ENCODE data around the gene RGCC. TPM values are rescaled to one million over a fixed set of nuclear protein-coding genes. Genes with fewer than 3 reads are reported as not detected.
A peak's percentile ranks its signal among the peaks of the same experiment; 100 is the strongest.

The RGCC gene
- total and polyA plus RNA-seq, 2 of the 4 experiments (the other 2 are of a cell fraction): 7.5 to 7.6 TPM

- no TSS peak for BruUV-seq (replicated peaks)
Observed at GRCh38 chr13:41434831-41435520, 22.4 kb upstream of the RGCC start.

More at GRCh38 chr13:41434831-41435520, 22.4 kb upstream of the RGCC start:
- Histone ChIP-seq H2AFZ (replicated peaks; ENCODE audit: low read length, poor library complexity) (no peak overlapping the region), H3K56ac (ENCODE audit: extremely low read depth, insufficient read depth, low read length) (no peak overlapping the region), H4K91ac (ENCODE audit: insufficient read depth, low read depth, low read length) (no peak overlapping the region), H3K4me1 (ENCODE audit: control insufficient read depth, insufficient read depth, low read length) (peaks cover 2% of the 10 kb centered on the region; the same call in 1 of the 2 replicates), H3K4me2 (ENCODE audit: low read depth, low read length) (no peak overlapping the region), H2AK5ac (ENCODE audit: low read depth, low read length) (peak overlapping the region; percentile 43; the same call in 1 of the 2 replicates), H3K27ac (ENCODE audit: insufficient read depth, low read length) (no peak overlapping the region), H3K4ac (ENCODE audit: low read depth, low read length) (no peak overlapping the region), H3K9ac (ENCODE audit: low read depth, low read length) (no peak overlapping the region), H2BK5ac (ENCODE audit: low read depth, low read length, poor library complexity, severe bottlenecking) (no peak overlapping the region), H3K79me1 (ENCODE audit: low read depth in 1 of 2, low read length in 2 of 2) (no peaks in the 10 kb centered on the region), H4K20me1 (ENCODE audit: insufficient read depth, low read length) (no peaks in the 10 kb centered on the region), H3K9me1 (ENCODE audit: insufficient read depth, low read length) (no peaks in the 10 kb centered on the region), H2BK15ac (ENCODE audit: low read depth, low read length) (no peak overlapping the region), H4K8ac (ENCODE audit: low read depth in 2 of 2, low read length in 2 of 2) (no peak overlapping the region), H3K36me3 (ENCODE audit: control insufficient read depth, insufficient read depth, low read length) (no peaks in the 10 kb centered on the region), H4K5ac (ENCODE audit: low read depth, low read length) (no peak overlapping the region), H2AK9ac (replicated peaks; ENCODE audit: low read depth, low read length, poor library complexity) (no peak overlapping the region), H3K9me3 (ENCODE audit: control insufficient read depth, insufficient read depth, low read length) (no peaks in the 10 kb centered on the region), H2BK20ac (ENCODE audit: low read depth, low read length) (0 out of 2 replicates have a peak overlapping the region, but pooled peaks have one; percentile 16), H3K23ac (ENCODE audit: low read depth, low read length) (no peak overlapping the region), H3K14ac (replicated peaks; ENCODE audit: low read depth, low read length) (no peak overlapping the region), H3K4me3 (ENCODE audit: insufficient read depth, low read depth, low read length) (no peak overlapping the region), H3K27me3 (ENCODE audit: control insufficient read depth, insufficient read depth, low read length) (no peaks in the 10 kb centered on the region), H3K18ac (ENCODE audit: low read depth, low read length) (no peak overlapping the region), H2BK120ac (ENCODE audit: low read depth, low read length) (0 out of 2 replicates have a peak overlapping the region, but pooled peaks have one; percentile 64)
- no peak for ATAC-seq (ENCODE audit: low read depth)
- no CpG with 5 or more reads among the region's 6 CpGs for WGBS, 2 experiments (ENCODE audit: extremely low coverage in 2 of 2, insufficient read length in 1 of 2)
- intact Hi-C loops (cut with micrococcal nuclease): no loop called here
- ChIA-PET POLR2A (ENCODE audit: unreplicated experiment) (no interaction called here), CTCF (no interaction called here)
- dilution Hi-C loops (cut with HindIII; ENCODE audit: low sequenced_read_pairs, unreplicated experiment): no loop called here
- in situ Hi-C loops (cut with MboI; ENCODE audit: low sequenced_read_pairs): no loop called here
- TF ChIP-seq RCOR1 (IDR thresholded peaks at IDR 0.05; ENCODE audit: insufficient replicate concordance, low read length) (no peak), RFX5 (IDR thresholded peaks at IDR 0.05; ENCODE audit: low read depth, low read length) (no peak), POLR2A (IDR thresholded peaks at IDR 0.05; ENCODE audit: low read depth, low read length) (no peak), NFE2L2 (IDR thresholded peaks at IDR 0.05; ENCODE audit: low read depth, low read length) (no peak), RAD21 (IDR thresholded peaks at IDR 0.05; ENCODE audit: low read length) (no peak), ELK1 (IDR thresholded peaks at IDR 0.05; ENCODE audit: borderline replicate concordance, low read depth, low read length) (no peak), CHD1 (IDR thresholded peaks at IDR 0.05; ENCODE audit: low read depth, low read length) (no peak), BHLHE40 (IDR thresholded peaks at IDR 0.05; ENCODE audit: low read depth, low read length) (no peak), USF2 (IDR thresholded peaks at IDR 0.05; ENCODE audit: low read depth, low read length) (no peak), CTCF (conservative IDR thresholded peaks at IDR 0.05; ENCODE audit: low read depth, low read length) (no peak), MAFK (IDR thresholded peaks at IDR 0.05; ENCODE audit: low read depth, low read length) (no peak)
- no peak for DNase-seq
